GM21528 (cell line): ENCODE measurements around the gene GPR55.
A peak's percentile ranks its signal among the peaks of the same experiment; 100 is the strongest.

Source experiments
- ATAC-seq: cut with Tn5 transposase; IDR thresholded peaks from one replicate; pipeline ENCODE4 v1.9.1; 2021; ENCODE audit warnings: mild to moderate bottlenecking, moderate library complexity; ENCODE audit not compliant: unreplicated experiment, low FRiP score

The GPR55 gene

GRCh38 chr2:230904856-230905447 is 20.1 kb downstream of the GPR55 start:
- ATAC-seq = no peak

DNA sequence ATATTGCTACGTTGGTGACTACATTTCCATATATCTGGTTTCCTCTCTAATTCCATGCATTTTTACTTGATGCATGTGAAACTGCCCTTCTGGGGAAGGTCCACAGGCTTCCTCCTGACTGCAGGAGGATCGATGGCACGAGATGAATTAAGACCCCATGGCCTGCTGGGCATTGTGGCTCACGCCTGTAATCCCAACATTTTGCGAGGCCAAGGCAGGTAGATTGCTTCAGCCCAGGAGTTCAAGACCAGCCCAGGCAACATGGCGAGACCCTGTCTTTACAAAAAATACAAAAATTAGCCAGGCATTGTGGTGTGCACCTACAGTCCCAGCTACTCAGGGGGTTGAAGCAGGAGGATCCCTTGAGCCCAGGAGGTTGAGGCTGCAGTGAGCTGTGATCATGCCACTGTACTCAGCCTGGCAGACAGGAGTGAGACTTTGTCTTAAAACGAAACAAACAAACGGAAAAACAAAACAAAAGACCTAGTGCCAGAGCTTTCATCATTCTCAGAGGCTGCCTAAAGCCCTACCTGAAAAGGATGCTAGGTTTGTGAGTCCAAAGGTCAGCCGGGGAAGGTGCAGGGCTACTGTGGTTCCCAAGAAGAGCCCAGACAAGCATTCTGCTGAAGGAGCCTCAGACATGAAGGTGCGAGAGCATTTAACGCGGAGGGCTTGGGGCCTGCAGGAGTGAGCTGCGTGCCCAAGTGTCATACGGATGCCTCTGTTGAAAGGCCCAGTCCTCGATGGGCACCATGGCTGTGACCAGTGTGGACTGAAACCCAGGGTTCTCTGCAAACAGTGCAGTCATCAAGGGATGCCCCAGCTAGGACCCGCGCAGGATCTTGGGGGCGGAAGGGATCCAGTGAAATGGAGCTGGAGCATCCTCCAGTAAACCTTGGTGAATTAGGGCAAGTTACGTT is 21.6 kb downstream of the GPR55 start:
- no peak for ATAC-seq

DNA sequence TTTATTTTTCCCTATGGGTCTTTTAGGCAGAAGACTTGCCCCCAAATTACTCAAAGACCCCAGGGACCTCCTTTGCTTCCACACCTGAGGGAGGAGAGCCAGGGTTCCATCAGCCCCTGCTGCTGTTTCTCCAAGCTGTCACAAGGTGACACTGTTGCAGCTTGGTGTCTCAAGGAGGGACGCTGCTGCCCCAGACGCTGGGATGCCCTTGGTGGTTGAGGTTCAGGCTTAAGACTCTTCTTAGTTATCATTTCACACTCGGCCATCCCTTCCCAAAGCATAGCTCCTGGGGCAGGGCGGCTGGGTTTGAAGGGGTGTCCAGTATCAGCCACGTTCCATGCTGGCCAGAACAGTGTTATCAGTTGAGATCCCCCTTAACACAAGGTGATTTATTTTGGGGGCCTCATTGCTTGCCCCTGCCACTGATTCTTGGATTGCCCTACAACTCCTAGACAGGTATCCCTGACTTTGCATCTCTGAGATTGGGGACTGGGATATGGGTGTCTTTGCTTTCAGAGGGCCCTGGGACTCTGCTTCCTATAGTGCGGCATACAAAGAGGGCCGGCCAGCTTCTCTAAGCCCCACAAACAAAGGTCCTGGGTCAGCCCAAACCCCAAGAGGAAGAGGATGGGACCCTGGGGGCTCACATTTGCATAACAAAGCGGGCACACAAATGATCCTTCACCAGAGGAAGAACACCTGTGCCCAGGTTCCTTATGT is 22.7 kb downstream of the GPR55 start:
- peak; percentile 53 for ATAC-seq

DNA sequence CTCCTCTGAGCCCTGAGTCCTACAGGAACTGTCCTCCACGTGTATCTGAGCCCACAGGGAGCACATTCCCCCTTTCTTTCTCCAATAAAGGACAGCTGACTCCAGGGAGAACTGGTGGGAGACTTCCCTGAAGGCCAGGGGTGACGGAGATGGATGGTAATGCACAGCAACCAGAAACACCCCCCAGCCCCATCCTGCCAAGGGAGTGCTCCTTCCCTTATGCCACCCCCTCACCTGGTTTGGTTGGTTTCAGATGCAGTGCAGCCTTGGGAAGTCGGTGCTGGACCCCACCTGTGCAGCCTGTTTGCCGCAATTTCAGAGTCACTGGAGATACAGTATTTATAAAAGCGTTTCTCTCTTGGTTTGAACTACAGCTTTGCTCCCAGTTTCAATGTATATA is 24.0 kb downstream of the GPR55 start:
- ATAC-seq = no peak

- ATAC-seq = no peak
Observed at GRCh38 chr2:230900336-230900995, 24.6 kb downstream of the GPR55 start.

DNA sequence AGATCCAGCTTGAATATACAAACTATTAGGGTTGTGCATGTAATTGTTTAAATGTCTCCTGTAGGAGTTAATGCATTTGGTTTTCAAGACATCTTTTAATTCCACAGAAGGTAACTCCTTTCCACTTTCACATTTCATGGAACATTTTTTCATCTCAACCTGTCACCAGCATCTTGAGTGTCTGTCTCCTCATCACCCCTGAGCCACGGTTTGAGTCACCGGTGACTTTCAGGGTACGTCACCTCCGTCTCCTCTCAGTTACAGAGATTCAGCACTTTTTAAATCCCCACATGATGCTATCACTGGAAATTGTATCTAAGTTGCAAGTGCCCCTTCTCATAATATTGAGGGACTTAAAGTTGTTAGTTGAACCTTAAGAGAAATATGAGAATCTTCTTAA is 25.3 kb downstream of the GPR55 start:
- ATAC-seq = no peak

- ATAC-seq = no peak
Observed at GRCh38 chr2:230899287-230899686, 25.8 kb downstream of the GPR55 start.

DNA sequence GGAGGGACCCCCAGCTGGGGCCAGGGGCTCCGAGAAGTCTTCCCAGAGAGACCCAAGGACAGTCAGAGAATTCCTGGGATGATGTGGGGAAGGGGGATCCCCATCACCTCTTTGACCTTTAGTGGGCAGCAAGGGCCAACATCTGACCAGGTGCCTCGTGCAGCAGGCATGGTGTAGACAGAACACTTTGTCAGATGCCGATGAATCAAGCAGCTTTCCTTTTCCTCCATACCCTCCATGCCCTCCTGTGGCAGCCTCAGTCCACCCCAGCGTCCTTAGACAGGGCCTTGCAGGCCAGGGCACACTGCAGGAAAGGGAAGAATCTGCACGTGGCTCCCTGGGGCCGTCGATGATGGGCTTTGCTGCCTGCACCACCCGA is 26.3 kb downstream of the GPR55 start:
- no peak for ATAC-seq

DNA sequence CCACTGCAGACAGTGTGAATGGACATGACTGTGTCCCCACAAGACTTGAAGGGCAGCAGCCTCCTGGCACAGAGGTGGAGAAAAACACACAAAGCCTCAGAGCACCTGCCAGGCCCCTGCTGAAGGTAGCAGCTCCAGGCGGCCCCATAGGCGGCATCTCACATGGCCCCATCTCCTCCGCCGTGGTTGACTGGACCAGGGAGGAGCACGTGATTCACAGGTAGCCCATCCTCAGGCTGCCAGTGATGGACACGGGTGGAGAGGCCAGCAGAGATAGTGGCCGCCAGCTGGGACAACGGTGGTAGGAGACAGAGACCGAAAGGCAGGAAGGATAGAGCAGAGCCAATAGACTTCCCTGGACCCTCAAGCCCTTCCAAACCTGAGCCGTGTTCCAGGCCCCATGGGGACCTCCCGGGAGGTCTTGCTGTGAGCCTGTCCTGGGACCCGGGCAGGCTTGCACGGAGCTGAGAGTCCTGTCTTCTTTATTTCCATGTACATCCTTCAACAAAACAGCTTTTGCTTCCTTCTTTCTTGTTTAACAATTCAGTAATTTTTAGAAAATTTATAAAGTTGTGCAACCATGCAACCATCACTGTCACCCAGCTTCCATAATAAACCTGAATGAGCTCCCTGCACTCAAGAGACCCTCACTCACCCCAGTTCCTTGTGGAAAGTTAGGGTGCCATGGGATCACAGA is 26.9 kb downstream of the GPR55 start:
- no peak for ATAC-seq

DNA sequence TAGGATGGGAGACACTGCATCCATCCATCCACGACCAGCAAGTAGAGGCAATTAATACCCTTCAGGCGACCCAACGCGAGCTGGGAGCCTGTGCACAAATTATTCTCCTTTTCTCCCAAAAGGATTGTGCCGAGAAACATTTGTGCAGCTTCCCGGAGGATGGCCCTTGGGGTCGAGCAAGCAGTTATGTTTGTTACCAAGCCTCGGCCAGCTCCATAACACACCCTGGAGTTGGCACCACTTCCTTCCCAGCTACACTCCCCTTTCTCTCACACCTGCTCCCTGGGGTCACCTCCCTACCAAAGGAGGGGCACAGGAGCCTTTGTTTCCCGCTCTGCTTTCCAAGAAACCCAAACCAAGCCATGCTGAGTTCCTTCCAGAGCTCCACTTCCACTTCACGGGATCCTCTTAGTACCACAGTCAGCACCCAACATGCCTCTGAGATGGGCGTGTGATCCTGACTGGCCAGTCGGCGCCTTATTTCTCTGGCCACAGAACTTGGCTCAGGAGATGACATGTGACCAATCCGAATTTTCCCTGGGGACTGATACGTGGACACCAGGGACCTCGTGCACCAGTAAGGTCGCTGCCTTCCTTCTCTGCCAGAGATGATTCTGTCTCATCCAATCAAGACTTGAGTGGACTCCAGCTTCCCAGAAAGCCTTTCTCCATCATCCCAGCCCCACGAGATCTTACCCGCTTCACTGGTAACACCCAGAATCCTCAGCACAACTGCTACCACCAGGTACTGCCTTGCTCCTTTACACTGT is 28.5 kb downstream of the GPR55 start:
- no peak for ATAC-seq

DNA sequence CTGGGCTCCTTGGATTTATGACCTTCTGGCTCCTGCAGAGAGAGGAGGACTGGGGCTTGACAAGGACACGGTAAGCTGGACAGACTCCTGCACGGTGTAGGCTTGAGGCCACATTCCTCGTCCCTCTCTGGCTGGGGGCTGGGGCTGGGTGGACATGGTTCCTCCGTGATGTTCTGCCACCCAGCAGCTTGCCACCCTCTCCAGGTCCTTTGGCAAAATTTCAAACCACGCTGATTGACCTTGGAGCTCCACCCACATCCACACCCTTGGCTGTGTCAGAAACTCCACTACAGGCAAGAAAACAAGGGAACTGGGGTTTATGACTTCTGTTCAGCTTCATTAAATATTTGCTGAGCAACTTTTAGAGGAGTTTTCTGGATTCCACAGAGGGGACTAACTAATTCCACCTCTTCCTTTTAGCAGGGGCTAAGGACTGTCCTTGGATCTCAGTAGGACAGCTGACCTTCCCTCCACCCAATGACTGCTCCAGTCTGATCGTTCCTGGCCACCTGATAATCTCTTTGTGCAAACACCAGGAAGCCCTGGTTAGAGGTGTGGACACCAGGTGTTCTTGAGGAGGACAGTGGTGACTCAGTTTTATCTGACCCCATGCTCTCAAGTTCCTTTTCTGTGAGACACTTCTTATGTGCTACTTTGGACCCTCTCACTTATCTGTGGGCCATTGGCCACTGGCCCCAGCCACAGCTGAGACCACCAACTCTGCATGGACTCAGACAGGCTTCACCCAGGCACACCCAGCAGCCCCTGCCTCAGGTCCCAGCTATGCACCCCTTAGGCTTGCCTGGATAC is 29.3 kb downstream of the GPR55 start:
- ATAC-seq = no peak

GRCh38 chr2:230893841-230894781 is 30.9 kb downstream of the GPR55 start:
- no peak for ATAC-seq

- no peak for ATAC-seq
Observed at GRCh38 chr2:230893338-230893737, 31.7 kb downstream of the GPR55 start.

DNA sequence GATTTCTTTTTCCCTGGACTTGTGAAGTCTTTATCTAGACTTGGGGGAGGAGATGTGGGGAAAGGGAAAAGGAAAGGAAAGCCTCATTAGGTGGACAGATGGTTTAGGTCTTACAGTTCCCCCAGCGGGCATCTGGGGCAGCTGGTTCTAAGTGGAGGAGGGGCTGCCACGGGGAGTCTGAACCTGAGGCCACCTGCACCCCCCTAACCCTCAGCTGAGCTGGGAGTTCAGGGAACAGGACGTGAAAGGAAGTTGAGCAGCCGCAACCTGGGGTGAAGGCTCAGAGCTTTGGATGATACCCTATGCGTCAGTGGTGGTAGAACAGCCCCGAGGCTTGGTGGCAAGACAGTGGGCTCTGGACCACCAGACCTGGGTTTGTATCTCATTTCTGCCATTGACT is 33.5 kb downstream of the GPR55 start:
- ATAC-seq = no peak

DNA sequence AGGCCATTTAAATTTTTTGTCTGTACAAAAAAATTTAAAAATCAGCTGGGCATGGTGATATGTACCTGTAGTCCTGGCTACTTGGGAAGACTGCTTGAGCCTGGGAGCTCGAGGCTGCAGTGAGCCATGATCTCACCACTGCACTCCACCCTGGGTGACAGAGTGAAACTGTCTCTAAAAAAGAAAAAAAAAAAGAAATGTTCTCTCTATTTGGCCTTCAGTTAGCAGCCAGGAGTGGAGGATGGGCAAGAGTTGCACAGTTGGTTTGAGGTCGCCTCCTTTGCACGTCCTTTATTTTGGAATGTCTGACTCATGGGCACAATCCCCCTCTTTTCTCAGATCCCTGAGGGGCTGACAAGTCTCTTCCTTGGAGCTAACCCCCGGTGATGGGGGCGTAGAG is 34.0 kb downstream of the GPR55 start:
- no peak for ATAC-seq

GRCh38 chr2:230890646-230891045 is 34.4 kb downstream of the GPR55 start:
- ATAC-seq = no peak

GRCh38 chr2:230889911-230890601 is 35.0 kb downstream of the GPR55 start:
- ATAC-seq = no peak
